ENCODE data around the gene SNRNP48. TPM values are rescaled to one million over a fixed set of nuclear protein-coding genes. Genes with fewer than 3 reads are reported as not detected.

Gene SNRNP48
- total and polyA plus RNA-seq, 10 of the 15 experiments (the other 5 are each of a cell fraction or from before 2014, with no cell fraction given) = 3.2 to 14.4 (median 8.9) TPM

DNA sequence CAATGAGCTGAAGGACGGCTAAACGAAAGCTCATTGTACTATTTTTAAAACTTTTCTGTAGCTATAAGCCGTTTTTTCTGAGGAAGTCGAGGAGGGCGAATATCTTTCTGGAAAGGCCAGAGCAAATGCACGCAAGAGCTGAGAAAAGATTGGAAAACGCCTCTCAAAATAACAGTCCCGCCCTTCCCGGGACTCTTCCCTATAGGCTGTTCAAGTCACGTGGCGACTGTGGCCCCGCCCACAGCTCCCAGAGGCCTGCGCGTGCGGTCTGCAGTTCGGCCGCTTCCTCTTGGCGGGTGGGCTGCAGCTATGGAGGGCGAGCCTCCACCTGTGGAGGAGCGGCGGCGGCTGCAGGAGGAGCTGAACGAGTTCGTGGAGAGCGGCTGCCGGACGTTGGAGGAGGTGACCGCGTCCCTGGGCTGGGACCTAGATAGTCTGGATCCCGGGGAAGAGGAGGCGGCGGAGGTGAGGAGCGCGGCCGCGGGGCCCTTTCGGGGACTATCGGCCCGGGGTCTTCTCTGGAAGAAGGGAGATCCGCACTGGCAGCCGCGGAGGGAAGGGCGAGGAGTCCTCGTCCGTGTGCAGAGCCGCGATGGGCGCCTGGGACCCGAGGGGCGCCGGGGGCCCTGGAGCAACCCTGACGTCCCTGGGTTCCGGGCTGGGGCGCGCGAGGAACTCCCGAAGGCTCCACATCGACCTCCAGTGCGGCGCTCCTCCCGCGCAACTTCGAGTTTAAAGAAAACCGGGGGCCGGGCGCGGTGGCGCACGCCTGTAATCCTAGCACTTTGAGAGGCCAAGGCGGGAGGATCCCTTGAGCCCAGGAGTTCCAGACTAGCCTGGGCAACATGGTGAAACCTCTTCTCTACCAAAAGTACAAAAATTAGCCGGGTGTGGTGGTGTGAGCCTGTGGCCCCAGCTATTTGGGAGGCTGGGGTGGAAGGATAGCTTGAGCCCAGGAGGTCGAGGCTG is at the start of gene SNRNP48 (continued):
- TF ChIP-seq, protein P1, sequence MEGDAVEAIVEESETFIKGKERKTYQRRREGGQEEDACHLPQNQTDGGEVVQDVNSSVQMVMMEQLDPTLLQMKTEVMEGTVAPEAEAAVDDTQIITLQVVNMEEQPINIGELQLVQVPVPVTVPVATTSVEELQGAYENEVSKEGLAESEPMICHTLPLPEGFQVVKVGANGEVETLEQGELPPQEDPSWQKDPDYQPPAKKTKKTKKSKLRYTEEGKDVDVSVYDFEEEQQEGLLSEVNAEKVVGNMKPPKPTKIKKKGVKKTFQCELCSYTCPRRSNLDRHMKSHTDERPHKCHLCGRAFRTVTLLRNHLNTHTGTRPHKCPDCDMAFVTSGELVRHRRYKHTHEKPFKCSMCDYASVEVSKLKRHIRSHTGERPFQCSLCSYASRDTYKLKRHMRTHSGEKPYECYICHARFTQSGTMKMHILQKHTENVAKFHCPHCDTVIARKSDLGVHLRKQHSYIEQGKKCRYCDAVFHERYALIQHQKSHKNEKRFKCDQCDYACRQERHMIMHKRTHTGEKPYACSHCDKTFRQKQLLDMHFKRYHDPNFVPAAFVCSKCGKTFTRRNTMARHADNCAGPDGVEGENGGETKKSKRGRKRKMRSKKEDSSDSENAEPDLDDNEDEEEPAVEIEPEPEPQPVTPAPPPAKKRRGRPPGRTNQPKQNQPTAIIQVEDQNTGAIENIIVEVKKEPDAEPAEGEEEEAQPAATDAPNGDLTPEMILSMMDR (IDR thresholded peaks at IDR 0.05 in 2 of 3, conservative IDR thresholded peaks at IDR 0.05 in 1 of 3; ENCODE audit: control insufficient read depth in 2 of 3, extremely low read depth in 1 of 3, insufficient read depth in 1 of 3, low read depth in 3 of 3, low read length in 3 of 3) = no peak
- TF ChIP-seq TCF3 (IDR thresholded peaks at IDR 0.05; ENCODE audit: borderline replicate concordance, insufficient read depth, low read depth, low read length) = no peak
- no peak for TF ChIP-seq ETV6 (conservative IDR thresholded peaks at IDR 0.05 in 1 of 2, IDR thresholded peaks at IDR 0.05 in 1 of 2; ENCODE audit: borderline replicate concordance in 1 of 2, low read depth in 1 of 2)
- TF ChIP-seq SREBF1 (IDR thresholded peaks at IDR 0.05; ENCODE audit: low read length) = no peak
- TF ChIP-seq EED (IDR thresholded peaks at IDR 0.05; ENCODE audit: low read depth) = no peak
- no peak for TF ChIP-seq SIX5 (IDR thresholded peaks at IDR 0.05; ENCODE audit: low read depth, low read length, severe bottlenecking)
- TF ChIP-seq, protein P2, sequence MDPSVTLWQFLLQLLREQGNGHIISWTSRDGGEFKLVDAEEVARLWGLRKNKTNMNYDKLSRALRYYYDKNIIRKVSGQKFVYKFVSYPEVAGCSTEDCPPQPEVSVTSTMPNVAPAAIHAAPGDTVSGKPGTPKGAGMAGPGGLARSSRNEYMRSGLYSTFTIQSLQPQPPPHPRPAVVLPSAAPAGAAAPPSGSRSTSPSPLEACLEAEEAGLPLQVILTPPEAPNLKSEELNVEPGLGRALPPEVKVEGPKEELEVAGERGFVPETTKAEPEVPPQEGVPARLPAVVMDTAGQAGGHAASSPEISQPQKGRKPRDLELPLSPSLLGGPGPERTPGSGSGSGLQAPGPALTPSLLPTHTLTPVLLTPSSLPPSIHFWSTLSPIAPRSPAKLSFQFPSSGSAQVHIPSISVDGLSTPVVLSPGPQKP (IDR thresholded peaks at IDR 0.05; ENCODE audit: low read depth, low read length) = no peak

- H3K4me1 ChIP-seq (ENCODE audit: control insufficient read depth, insufficient read depth, low read length) = no peaks in the 10 kb centered on the region
- no peak overlapping the region for H3K9ac ChIP-seq (ENCODE audit: control insufficient read depth, insufficient read depth, low read length)
- no peaks in the 10 kb centered on the region for H3K36me3 ChIP-seq (ENCODE audit: control insufficient read depth in 2 of 2, insufficient read depth in 2 of 2, low read length in 1 of 2)
- H3K4me2 ChIP-seq (ENCODE audit: control insufficient read depth, insufficient read depth) = no peak overlapping the region; the same call in 1 of the 2 replicates
- 24% methylated on average over 17 of the region's 17 CpGs for WGBS (ENCODE audit: insufficient coverage, insufficient replicate concordance, low lambda C conversion rate, missing lambda C conversion rate)
- no peak for ATAC-seq
- no peak for FAIRE-seq
- no peak overlapping the region for H2AFZ ChIP-seq (ENCODE audit: control insufficient read depth, low read depth, low read length)
- H3K9me3 ChIP-seq (replicated peaks; ENCODE audit: control insufficient read depth, insufficient read depth, low read length) = no peaks in the 10 kb centered on the region
- peaks cover 6 to 18% of the 10 kb centered on the region in 2 experiments for H3K27me3 ChIP-seq (replicated peaks in 1 of 2; ENCODE audit: control insufficient read depth in 2 of 2, insufficient read depth in 2 of 2, low read length in 1 of 2)
- no peak overlapping the region for H3K4me3 ChIP-seq
- no TSS peak for BruUV-seq (replicated peaks)
- ChIA-PET CTCF (no interaction called here), SMC1A (ENCODE audit: uncharacterized antibody, unreplicated experiment) (interaction anchor here (0.9 kb wide), 1 partner anchor 600 kb away, joined by 3 read pairs; no protein-coding TSS in a partner anchor), RAD21 (ENCODE audit: unreplicated experiment) (no interaction called here), POLR2A (no interaction called here)
- intact Hi-C loops (cut with micrococcal nuclease; ENCODE audit: unreplicated experiment) = no loop called here
- H3K27ac ChIP-seq (ENCODE audit: control insufficient read depth, insufficient read depth) = no peak overlapping the region
- no peaks in the 10 kb centered on the region for H4K20me1 ChIP-seq (ENCODE audit: control insufficient read depth, insufficient read depth)
- DNase-seq (ENCODE audit: low read depth, low spot score) = no peak
- H3K79me2 ChIP-seq (ENCODE audit: control insufficient read depth, insufficient read depth, low read length) = no peaks in the 10 kb centered on the region
- in situ Hi-C loops (cut with MboI) = no loop called here
- no peak for TF ChIP-seq HDGF (IDR thresholded peaks at IDR 0.05)
- no peak for TF ChIP-seq MYB (IDR thresholded peaks at IDR 0.05; ENCODE audit: borderline replicate concordance, low read depth, low read length)
- no peak for TF ChIP-seq SMAD1 (IDR thresholded peaks at IDR 0.05; ENCODE audit: low read depth, partially characterized antibody)
- no peak for TF ChIP-seq CHD4 (IDR thresholded peaks at IDR 0.05)
- no peak for TF ChIP-seq ZNF384 (IDR thresholded peaks at IDR 0.05; ENCODE audit: borderline replicate concordance, low read depth, low read length)
- no peak for TF ChIP-seq FOS (IDR thresholded peaks at IDR 0.05; ENCODE audit: borderline replicate concordance, extremely low read depth, insufficient read length)
- no peak for TF ChIP-seq IKZF2 (IDR thresholded peaks at IDR 0.05)
- no peak for TF ChIP-seq ATF3 (IDR thresholded peaks at IDR 0.05; ENCODE audit: borderline replicate concordance, extremely low read depth, low read depth, low read length)
- no peak for TF ChIP-seq HDAC6 (IDR thresholded peaks at IDR 0.05; ENCODE audit: unreplicated experiment)
Measured at GRCh38 chr6:7540595-7540994, 49.4 kb upstream of the SNRNP48 start.
